ENCODE results near the gene IL1RAPL1.

The IL1RAPL1 gene

DNA sequence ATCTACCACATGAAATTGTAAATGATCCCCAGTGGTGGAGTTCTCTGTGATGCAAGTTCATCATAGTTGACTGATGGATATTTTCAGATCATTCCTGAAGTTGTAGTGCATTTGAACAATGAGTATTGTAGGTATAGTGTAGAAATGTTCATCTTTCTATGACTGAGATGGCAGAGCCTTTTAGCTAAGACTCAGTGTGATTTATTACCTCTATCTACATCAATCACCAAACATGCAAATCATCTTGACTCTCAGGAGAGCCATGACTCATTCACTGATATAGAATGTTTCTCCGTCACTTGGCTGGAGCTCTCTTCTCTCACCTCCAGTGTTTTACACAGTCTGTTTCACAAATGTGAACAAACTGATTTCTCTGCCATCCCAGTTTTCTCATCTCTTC lies 392.6 kb downstream of the IL1RAPL1 start:
- Histone ChIP-seq H4K20me1 (ENCODE audit: low read depth, low read length) (no peaks in the 10 kb centered on the region), H3K4me3 (ENCODE audit: insufficient read depth, low read length, poor library complexity, severe bottlenecking) (no peak overlapping the region), H3K27ac (ENCODE audit: low read depth, low read length) (no peak overlapping the region), H3K9me2 (replicated peaks; ENCODE audit: insufficient read depth, low read length) (no peaks in the 10 kb centered on the region), H3K4me2 (ENCODE audit: low read depth, low read length, poor library complexity, severe bottlenecking) (no peak overlapping the region), H3K9ac (ENCODE audit: low read length) (no peak overlapping the region), H3F3A (ENCODE audit: insufficient read depth) (no peaks in the 10 kb centered on the region), H3K9me3 (ENCODE audit: insufficient read depth, low read length) (no peaks in the 10 kb centered on the region), H3K79me2 (ENCODE audit: insufficient read depth, low read length) (no peaks in the 10 kb centered on the region), H3K36me3 (ENCODE audit: low read length) (no peaks in the 10 kb centered on the region), H3K27me3 (ENCODE audit: low read length) (no peaks in the 10 kb centered on the region), H2AFZ (ENCODE audit: low read depth, low read length, severe bottlenecking) (no peak overlapping the region)
- TF ChIP-seq, protein P1, sequence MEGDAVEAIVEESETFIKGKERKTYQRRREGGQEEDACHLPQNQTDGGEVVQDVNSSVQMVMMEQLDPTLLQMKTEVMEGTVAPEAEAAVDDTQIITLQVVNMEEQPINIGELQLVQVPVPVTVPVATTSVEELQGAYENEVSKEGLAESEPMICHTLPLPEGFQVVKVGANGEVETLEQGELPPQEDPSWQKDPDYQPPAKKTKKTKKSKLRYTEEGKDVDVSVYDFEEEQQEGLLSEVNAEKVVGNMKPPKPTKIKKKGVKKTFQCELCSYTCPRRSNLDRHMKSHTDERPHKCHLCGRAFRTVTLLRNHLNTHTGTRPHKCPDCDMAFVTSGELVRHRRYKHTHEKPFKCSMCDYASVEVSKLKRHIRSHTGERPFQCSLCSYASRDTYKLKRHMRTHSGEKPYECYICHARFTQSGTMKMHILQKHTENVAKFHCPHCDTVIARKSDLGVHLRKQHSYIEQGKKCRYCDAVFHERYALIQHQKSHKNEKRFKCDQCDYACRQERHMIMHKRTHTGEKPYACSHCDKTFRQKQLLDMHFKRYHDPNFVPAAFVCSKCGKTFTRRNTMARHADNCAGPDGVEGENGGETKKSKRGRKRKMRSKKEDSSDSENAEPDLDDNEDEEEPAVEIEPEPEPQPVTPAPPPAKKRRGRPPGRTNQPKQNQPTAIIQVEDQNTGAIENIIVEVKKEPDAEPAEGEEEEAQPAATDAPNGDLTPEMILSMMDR (IDR thresholded peaks at IDR 0.05; ENCODE audit: insufficient read depth, low read length, poor library complexity, severe bottlenecking) = no peak
- TF ChIP-seq EZH2phosphoT487 (conservative IDR thresholded peaks at IDR 0.05; ENCODE audit: low read length) = no peak

DNA sequence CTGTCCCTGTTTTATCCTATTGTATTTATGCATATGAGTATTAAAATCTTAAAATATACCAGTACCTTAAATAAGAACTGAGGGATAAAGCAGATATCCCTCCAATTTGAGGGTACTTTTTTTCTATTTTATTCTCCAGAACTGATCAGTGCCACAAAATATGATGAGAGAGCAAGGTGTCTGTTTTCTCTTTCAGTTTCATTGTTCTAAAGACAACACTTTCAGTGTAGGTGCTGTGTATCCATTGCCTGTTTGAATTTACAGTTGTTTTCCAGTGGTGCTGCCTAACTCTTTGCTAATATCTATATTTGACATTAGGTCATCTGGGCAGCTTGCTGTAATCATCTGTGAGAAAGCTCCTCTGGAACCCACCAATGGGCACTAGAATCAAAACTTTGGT lies 394.7 kb downstream of the IL1RAPL1 start:
- no peak overlapping the region for H2AFZ ChIP-seq (ENCODE audit: low read depth, low read length, severe bottlenecking)
- no peaks in the 10 kb centered on the region for H3F3A ChIP-seq (ENCODE audit: insufficient read depth)
- TF ChIP-seq EZH2phosphoT487 (conservative IDR thresholded peaks at IDR 0.05; ENCODE audit: low read length) = no peak
- TF ChIP-seq, protein P1 (IDR thresholded peaks at IDR 0.05; ENCODE audit: insufficient read depth, low read length, poor library complexity, severe bottlenecking) = no peak
- H3K4me2 ChIP-seq (ENCODE audit: low read depth, low read length, poor library complexity, severe bottlenecking) = no peak overlapping the region
- no peaks in the 10 kb centered on the region for H3K9me2 ChIP-seq (replicated peaks; ENCODE audit: insufficient read depth, low read length)
- no peaks in the 10 kb centered on the region for H3K36me3 ChIP-seq (ENCODE audit: low read length)
- H3K27ac ChIP-seq (ENCODE audit: low read depth, low read length) = no peak overlapping the region
- H3K27me3 ChIP-seq (ENCODE audit: low read length) = no peaks in the 10 kb centered on the region
- no peak overlapping the region for H3K9ac ChIP-seq (ENCODE audit: low read length)
- no peaks in the 10 kb centered on the region for H3K79me2 ChIP-seq (ENCODE audit: insufficient read depth, low read length)
- no peaks in the 10 kb centered on the region for H4K20me1 ChIP-seq (ENCODE audit: low read depth, low read length)
- no peaks in the 10 kb centered on the region for H3K9me3 ChIP-seq (ENCODE audit: insufficient read depth, low read length)
- H3K4me3 ChIP-seq (ENCODE audit: insufficient read depth, low read length, poor library complexity, severe bottlenecking) = no peak overlapping the region

DNA sequence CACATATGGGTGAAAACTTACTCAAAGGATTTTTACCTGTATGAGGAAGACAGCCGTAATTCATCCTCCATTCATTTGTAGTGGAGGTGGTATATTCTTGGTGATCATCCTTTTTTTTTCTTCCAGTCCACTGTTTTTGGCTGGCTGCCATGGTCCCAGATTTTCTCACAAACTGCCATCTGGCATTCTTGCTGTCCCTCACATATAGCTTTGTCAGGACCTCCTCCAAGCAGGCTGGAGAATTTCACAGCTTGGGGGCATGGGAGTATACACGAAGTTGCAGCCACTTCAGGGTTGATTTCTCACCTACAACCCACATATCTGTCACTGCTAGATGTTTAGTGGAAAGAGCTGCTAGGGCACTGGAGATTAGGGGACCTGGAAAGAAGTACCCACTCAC lies 401.0 kb downstream of the IL1RAPL1 start:
- no peaks in the 10 kb centered on the region for H3K36me3 ChIP-seq (ENCODE audit: low read length)
- H3F3A ChIP-seq (ENCODE audit: insufficient read depth) = no peaks in the 10 kb centered on the region
- H2AFZ ChIP-seq (ENCODE audit: low read depth, low read length, severe bottlenecking) = no peak overlapping the region
- no peak overlapping the region for H3K4me2 ChIP-seq (ENCODE audit: low read depth, low read length, poor library complexity, severe bottlenecking)
- no peak overlapping the region for H3K4me3 ChIP-seq (ENCODE audit: insufficient read depth, low read length, poor library complexity, severe bottlenecking)
- no peaks in the 10 kb centered on the region for H3K27me3 ChIP-seq (ENCODE audit: low read length)
- H3K9me3 ChIP-seq (ENCODE audit: insufficient read depth, low read length) = no peaks in the 10 kb centered on the region
- no peaks in the 10 kb centered on the region for H4K20me1 ChIP-seq (ENCODE audit: low read depth, low read length)
- H3K27ac ChIP-seq (ENCODE audit: low read depth, low read length) = no peak overlapping the region
- no peak for TF ChIP-seq EZH2phosphoT487 (conservative IDR thresholded peaks at IDR 0.05; ENCODE audit: low read length)
- TF ChIP-seq, protein P1 (IDR thresholded peaks at IDR 0.05; ENCODE audit: insufficient read depth, low read length, poor library complexity, severe bottlenecking) = no peak
- H3K9ac ChIP-seq (ENCODE audit: low read length) = no peak overlapping the region
- no peaks in the 10 kb centered on the region for H3K79me2 ChIP-seq (ENCODE audit: insufficient read depth, low read length)
- no peaks in the 10 kb centered on the region for H3K9me2 ChIP-seq (replicated peaks; ENCODE audit: insufficient read depth, low read length)
